Caco-2 (cell line): ENCODE data around the gene DCAF11. TPM values are rescaled to one million over a fixed set of nuclear protein-coding genes. Genes with fewer than 3 reads are reported as not detected.

Experiments used
- BruUV-seq: library from RNA; stranded (reverse); fragments of 400-500 nt; replicated peaks from 2 replicates; lab custom pipeline; 2021; lab: Mats Ljungman, UMichigan
- CTCF ChIA-PET: fragments of 300-600 bp; sonication (Branson Sonifier 250); formaldehyde crosslinking; loops from one replicate; lab custom pipeline; 2022; ENCODE audit warnings: antibody characterized with exemption; lab: Charles Lee
- POLR2A ChIA-PET: fragments of 300-600 bp; sonication (Branson Sonifier 250); formaldehyde crosslinking; loops from one replicate; lab custom pipeline; 2022; ENCODE audit warnings: antibody characterized with exemption; lab: Charles Lee
- DNase-seq, 2 experiments: peaks; one replicate each; pipeline versions ENCODE4 v3.0.0 to v3.0.0-alpha.2; 2020 to 2022
- H3K27me3 ChIP-seq: replicated peaks from 2 replicates; pipeline ENCODE4 v1.6.0; 2011; ENCODE audit warnings: low read length; ENCODE audit not compliant: control insufficient read depth, insufficient read depth
- H3K36me3 ChIP-seq: 2 replicates; pipeline ENCODE4 v1.5.1; 2011; ENCODE audit warnings: low read length; ENCODE audit not compliant: control insufficient read depth, insufficient read depth
- H3K4me1 ChIP-seq: fragments of 250-450 bp; sonication (Bioruptor Pico); 2 replicates; pipeline ENCODE4 v1.5.1; 2020; ENCODE audit warnings: mild to moderate bottlenecking
- H3K4me3 ChIP-seq: 2 replicates; pipeline ENCODE4 v1.5.1; 2011; ENCODE audit warnings: low read depth, mild to moderate bottlenecking, control low read depth, low read length
- H3K9me3 ChIP-seq: fragments of 250-450 bp; sonication (Bioruptor Pico); 2 replicates; pipeline ENCODE4 v1.5.1; 2020; ENCODE audit warnings: mild to moderate bottlenecking, moderate library complexity
- H3K27ac Mint-ChIP-seq: one replicate; pipeline ENCODE4 v1.8.0; 2022; ENCODE audit warnings: mixed read lengths; ENCODE audit not compliant: unreplicated experiment
- H3K27me3 Mint-ChIP-seq: one replicate; pipeline ENCODE4 v1.8.0; 2022; ENCODE audit warnings: mixed read lengths; ENCODE audit not compliant: insufficient read depth, unreplicated experiment
- H3K36me3 Mint-ChIP-seq: one replicate; pipeline ENCODE4 v1.8.0; 2022; ENCODE audit warnings: mild to moderate bottlenecking, mixed read lengths; ENCODE audit not compliant: insufficient read depth, unreplicated experiment
- H3K4me1 Mint-ChIP-seq: one replicate; pipeline ENCODE4 v1.8.0; 2022; ENCODE audit warnings: low read depth, mixed read lengths; ENCODE audit not compliant: unreplicated experiment
- H3K4me3 Mint-ChIP-seq: one replicate; pipeline ENCODE4 v1.8.0; 2022; ENCODE audit warnings: mild to moderate bottlenecking, moderate library complexity, mixed read lengths; ENCODE audit not compliant: unreplicated experiment
- H3K9me3 Mint-ChIP-seq: one replicate; pipeline ENCODE4 v1.8.0; 2022; ENCODE audit warnings: mixed read lengths; ENCODE audit not compliant: unreplicated experiment
- CTCF ChIP-seq, 2 experiments: fragments of 200-600 bp in 1 of 2; IDR thresholded peaks; 1 replicate in 1 of 2; 2 replicates in 1 of 2; pipeline versions ENCODE4 v1.5.1 to v1.8.0; 2011 to 2022; ENCODE audit warnings: antibody characterized with exemption in 1 of 2, control low read depth in 1 of 2, inconsistent platforms in 1 of 2, low read depth in 1 of 2, low read length in 1 of 2, mild to moderate bottlenecking in 1 of 2, moderate library complexity in 1 of 2; ENCODE audit not compliant: insufficient read depth in 1 of 2, severe bottlenecking in 1 of 2, unreplicated experiment in 1 of 2
- intact Hi-C: fragments of 100-400 bp; cut with micrococcal nuclease; formaldehyde crosslinking; loops from one replicate; pipeline ENCODE4 v1.10.0; 2022; ENCODE audit not compliant: unreplicated experiment
- total RNA-seq: library from RNA; stranded (reverse); gene quantifications from 2 replicates; pipeline ENCODE4 v1.2.3, GENCODE V29; 2022

Gene DCAF11
- total RNA-seq, 1 experiment from 2014 or later = 65.9 TPM

GRCh38 chr14:24146453-24146977 is 31.9 kb downstream of the DCAF11 start, which contains the start of gene PSME2:
TSS of gene PSME2 (minus strand) at chr14:24146610. CDS start at chr14:24146581, 29 bp downstream.
- H3K9me3 Mint-ChIP-seq = no peaks in the 10 kb centered on the region
- peaks cover 5% of the 10 kb centered on the region; the same call in 1 of the 2 replicates for H3K36me3 ChIP-seq
- H3K4me1 Mint-ChIP-seq = peaks cover 18% of the 10 kb centered on the region
- no peaks in the 10 kb centered on the region for H3K9me3 ChIP-seq
- peak within 1 kb of the TSS; percentile 65 for H3K27ac Mint-ChIP-seq
- H3K27me3 Mint-ChIP-seq = no peaks in the 10 kb centered on the region
- intact Hi-C loops = loop anchor here (1.0 kb wide), 2 partner anchors 31 to 42 kb away; partner anchors contain the start of gene IPO4
- DNase-seq = peak; percentile 98 to 99
- BruUV-seq = no TSS peak
- peak within 1 kb of the TSS; percentile 95 for H3K4me3 ChIP-seq
- peaks cover 6% of the 10 kb centered on the region for H3K4me1 ChIP-seq
- H3K36me3 Mint-ChIP-seq = peaks cover 49% of the 10 kb centered on the region
- peak within 1 kb of the TSS; percentile 92 for H3K4me3 Mint-ChIP-seq
- ChIA-PET POLR2A (interaction anchor here (0.8 to 2.8 kb wide), 10 partner anchors 10 to 96 kb away, joined by 4 to 46 read pairs (median 10); partner anchors contain the start of genes CHMP4A, DCAF11, IPO4 and IRF9), CTCF (interaction anchor here (0.6 to 4.1 kb wide), 12 partner anchors 11 to 186 kb away, joined by 3 to 47 read pairs (median 6); partner anchors contain the start of genes CHMP4A, CIDEB, DCAF11 and IRF9)
- no peak for TF ChIP-seq CTCF (IDR thresholded peaks at IDR 0.05; ENCODE audit: insufficient read depth in 1 of 2, low read depth in 1 of 2, low read length in 1 of 2, severe bottlenecking in 1 of 2, unreplicated experiment in 1 of 2)
- no peaks in the 10 kb centered on the region for H3K27me3 ChIP-seq

- peak within 1 kb of the TSS; percentile 92 for H3K4me3 Mint-ChIP-seq
- H3K36me3 ChIP-seq = peaks cover 5% of the 10 kb centered on the region; the same call in 1 of the 2 replicates
- CTCF ChIA-PET = interaction anchor here (0.6 to 4.1 kb wide), 12 partner anchors 11 to 185 kb away, joined by 3 to 47 read pairs (median 6); partner anchors contain the start of genes CHMP4A, CIDEB, DCAF11 and IRF9
Measured at GRCh38 chr14:24146978-24147760, 32.6 kb downstream of the DCAF11 start, which contains the start of gene RNF31. TSS of gene RNF31 (plus strand) at chr14:24147498. CDS start at chr14:24147699, 201 bp downstream.

More at GRCh38 chr14:24146978-24147760, 32.6 kb downstream of the DCAF11 start, which contains the start of gene RNF31:
- POLR2A ChIA-PET = interaction anchor here (0.8 to 2.8 kb wide), 10 partner anchors 11 to 95 kb away, joined by 4 to 46 read pairs (median 10); partner anchors contain the start of genes CHMP4A, DCAF11, IPO4 and IRF9
- DNase-seq = peak; percentile 97 to 98
- H3K27me3 Mint-ChIP-seq = no peaks in the 10 kb centered on the region
- Histone ChIP-seq H3K4me3 (peak within 1 kb of the TSS; percentile 95), H3K9me3 (no peaks in the 10 kb centered on the region), H3K4me1 (peaks cover 6% of the 10 kb centered on the region), H3K27me3 (no peaks in the 10 kb centered on the region)
- intact Hi-C loops = loop anchor here (1.0 kb wide), 4 partner anchors 11 to 41 kb away; partner anchors contain the start of genes IPO4, IRF9 and PSME1
- peak in 1 of 2 experiments; percentile 15 for TF ChIP-seq CTCF (IDR thresholded peaks at IDR 0.05; ENCODE audit: insufficient read depth in 1 of 2, low read depth in 1 of 2, low read length in 1 of 2, severe bottlenecking in 1 of 2, unreplicated experiment in 1 of 2)
- no peaks in the 10 kb centered on the region for H3K9me3 Mint-ChIP-seq
- H3K27ac Mint-ChIP-seq = peak within 1 kb of the TSS; percentile 65
- peaks cover 52% of the 10 kb centered on the region for H3K36me3 Mint-ChIP-seq
- BruUV-seq = no TSS peak
- peaks cover 14% of the 10 kb centered on the region for H3K4me1 Mint-ChIP-seq
